ENCODE measurements around the gene GJC1. TPM values are rescaled to one million over a fixed set of nuclear protein-coding genes. Genes with fewer than 3 reads are reported as not detected.
"Not testable (repeated sequence)": the region's sequence is repeated elsewhere in the genome, so short reads cannot be mapped to it uniquely, and the experiment has no call there.

GJC1 gene
- total RNA-seq, 1 experiment from 2014 or later = 89.4 TPM

- DNase-seq (ENCODE audit: low read depth, low spot score) (no peak), ATAC-seq (no peak)
- H3K9me3 ChIP-seq (ENCODE audit: control insufficient read depth, insufficient read depth, low read depth, low read length) = no peaks in the 10 kb centered on the region
Observed at GRCh38 chr17:44826123-44826790, 3.8 kb downstream of the GJC1 start.

GRCh38 chr17:44825236-44825635 lies 4.9 kb downstream of the GJC1 start:
- Histone ChIP-seq H3K4me1 (ENCODE audit: control insufficient read depth, insufficient read depth, low read length) (peaks cover 15% of the 10 kb centered on the region), H3K27ac (ENCODE audit: low read length) (peak overlapping the region; percentile 97; the same call in 1 of the 2 replicates)
- in situ Hi-C loops (cut with HindIII; ENCODE audit: low pct_unique_long_range_greater_than_20kb, low sequenced_read_pairs); BruUV-seq (replicated peaks); CTCF ChIA-PET; H3K9me3 ChIP-seq (ENCODE audit: control insufficient read depth, insufficient read depth, low read depth, low read length); ATAC-seq; H3K36me3 ChIP-seq (ENCODE audit: control insufficient read depth, insufficient read depth, low read length); DNase-seq (ENCODE audit: low read depth, low spot score); POLR2A ChIA-PET; intact Hi-C loops (cut with micrococcal nuclease; ENCODE audit: unreplicated experiment); H3K27me3 ChIP-seq (ENCODE audit: control insufficient read depth, insufficient read depth, low read length); H3K4me3 ChIP-seq (ENCODE audit: low read depth in 2 of 2, low read length in 2 of 2): not testable (repeated sequence)

More at GRCh38 chr17:44826123-44826790, 3.8 kb downstream of the GJC1 start:
- POLR2A ChIA-PET = interaction anchor here (0.6 to 0.7 kb wide), 2 partner anchors 323 to 336 kb away, joined by 5 to 7 read pairs; no protein-coding TSS in a partner anchor
- intact Hi-C loops (cut with micrococcal nuclease; ENCODE audit: unreplicated experiment) = no loop called here
- H3K4me1 ChIP-seq (ENCODE audit: control insufficient read depth, insufficient read depth, low read length) = peaks cover 19% of the 10 kb centered on the region
- H3K27me3 ChIP-seq (ENCODE audit: control insufficient read depth, insufficient read depth, low read length) = no peaks in the 10 kb centered on the region
- H3K36me3 ChIP-seq (ENCODE audit: control insufficient read depth, insufficient read depth, low read length) = no peaks in the 10 kb centered on the region; the same call in 1 of the 2 replicates
- TF ChIP-seq CTCF (IDR thresholded peaks at IDR 0.05) = no peak
- TF ChIP-seq, protein P1, sequence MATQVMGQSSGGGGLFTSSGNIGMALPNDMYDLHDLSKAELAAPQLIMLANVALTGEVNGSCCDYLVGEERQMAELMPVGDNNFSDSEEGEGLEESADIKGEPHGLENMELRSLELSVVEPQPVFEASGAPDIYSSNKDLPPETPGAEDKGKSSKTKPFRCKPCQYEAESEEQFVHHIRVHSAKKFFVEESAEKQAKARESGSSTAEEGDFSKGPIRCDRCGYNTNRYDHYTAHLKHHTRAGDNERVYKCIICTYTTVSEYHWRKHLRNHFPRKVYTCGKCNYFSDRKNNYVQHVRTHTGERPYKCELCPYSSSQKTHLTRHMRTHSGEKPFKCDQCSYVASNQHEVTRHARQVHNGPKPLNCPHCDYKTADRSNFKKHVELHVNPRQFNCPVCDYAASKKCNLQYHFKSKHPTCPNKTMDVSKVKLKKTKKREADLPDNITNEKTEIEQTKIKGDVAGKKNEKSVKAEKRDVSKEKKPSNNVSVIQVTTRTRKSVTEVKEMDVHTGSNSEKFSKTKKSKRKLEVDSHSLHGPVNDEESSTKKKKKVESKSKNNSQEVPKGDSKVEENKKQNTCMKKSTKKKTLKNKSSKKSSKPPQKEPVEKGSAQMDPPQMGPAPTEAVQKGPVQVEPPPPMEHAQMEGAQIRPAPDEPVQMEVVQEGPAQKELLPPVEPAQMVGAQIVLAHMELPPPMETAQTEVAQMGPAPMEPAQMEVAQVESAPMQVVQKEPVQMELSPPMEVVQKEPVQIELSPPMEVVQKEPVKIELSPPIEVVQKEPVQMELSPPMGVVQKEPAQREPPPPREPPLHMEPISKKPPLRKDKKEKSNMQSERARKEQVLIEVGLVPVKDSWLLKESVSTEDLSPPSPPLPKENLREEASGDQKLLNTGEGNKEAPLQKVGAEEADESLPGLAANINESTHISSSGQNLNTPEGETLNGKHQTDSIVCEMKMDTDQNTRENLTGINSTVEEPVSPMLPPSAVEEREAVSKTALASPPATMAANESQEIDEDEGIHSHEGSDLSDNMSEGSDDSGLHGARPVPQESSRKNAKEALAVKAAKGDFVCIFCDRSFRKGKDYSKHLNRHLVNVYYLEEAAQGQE (IDR thresholded peaks at IDR 0.05; ENCODE audit: insufficient read depth in 1 of 2, low read depth in 2 of 2, low read length in 1 of 2) = no peak
- no peak for TF ChIP-seq POLR2AphosphoS5 (IDR thresholded peaks at IDR 0.05; ENCODE audit: low read depth, low read length)
- no TSS peak for BruUV-seq (replicated peaks)
- peak overlapping the region in 1 of 2 experiments; percentile 82; a peak in 2 of 4 replicates for H3K4me3 ChIP-seq (ENCODE audit: low read depth in 2 of 2, low read length in 2 of 2)
- peak overlapping the region; percentile 97 for H3K27ac ChIP-seq (ENCODE audit: low read length)
- in situ Hi-C loops (cut with HindIII; ENCODE audit: low pct_unique_long_range_greater_than_20kb, low sequenced_read_pairs) = no loop called here
- CTCF ChIA-PET = interaction anchor here (0.6 to 1.3 kb wide), 2 partner anchors 47 to 153 kb away, joined by 3 to 4 read pairs; no protein-coding TSS in a partner anchor

- ChIA-PET CTCF (interaction anchor here (1.5 kb wide), 1 partner anchor 26 kb away, joined by 3 read pairs; no protein-coding TSS in a partner anchor), POLR2A (interaction anchor here (0.6 kb wide), 1 partner anchor 769 kb away, joined by 5 read pairs; no protein-coding TSS in a partner anchor)
- peak overlapping the region; percentile 90 for H3K27ac ChIP-seq (ENCODE audit: low read length)
- H3K4me3 ChIP-seq (ENCODE audit: low read depth in 2 of 2, low read length in 2 of 2) = peak overlapping the region; percentile 7 to 26; a peak in 3 of 4 replicates
- TSS peak; percentile 39 for BruUV-seq (replicated peaks)
- TF ChIP-seq, protein P1 (IDR thresholded peaks at IDR 0.05; ENCODE audit: insufficient read depth in 1 of 2, low read depth in 2 of 2, low read length in 1 of 2) = no peak
- TF ChIP-seq CTCF (IDR thresholded peaks at IDR 0.05) (no peak), TCF7L2 (IDR thresholded peaks at IDR 0.05; ENCODE audit: low read depth, low read length) (peak; percentile 71), POLR2AphosphoS5 (IDR thresholded peaks at IDR 0.05; ENCODE audit: low read depth, low read length) (no peak; the same call in 1 of the 2 replicates), SIN3A (IDR thresholded peaks at IDR 0.05; ENCODE audit: borderline replicate concordance, insufficient read depth, low read depth, low read length) (no peak)
- DNase-seq (ENCODE audit: low read depth, low spot score) = peak; percentile 78
- ATAC-seq = peak; percentile 91
- in situ Hi-C loops (cut with HindIII; ENCODE audit: low pct_unique_long_range_greater_than_20kb, low sequenced_read_pairs) (no loop called here), intact Hi-C loops (cut with micrococcal nuclease; ENCODE audit: unreplicated experiment) (no loop called here)
- H3K9me3 ChIP-seq (ENCODE audit: control insufficient read depth, insufficient read depth, low read depth, low read length) = no peaks in the 10 kb centered on the region
- peaks cover 28% of the 10 kb centered on the region for H3K4me1 ChIP-seq (ENCODE audit: control insufficient read depth, insufficient read depth, low read length)
- H3K27me3 ChIP-seq (ENCODE audit: control insufficient read depth, insufficient read depth, low read length) = no peaks in the 10 kb centered on the region
- no peaks in the 10 kb centered on the region for H3K36me3 ChIP-seq (ENCODE audit: control insufficient read depth, insufficient read depth, low read length)
Observed at GRCh38 chr17:44820631-44821212, 9.4 kb downstream of the GJC1 start.

All from Panc1 (cell line).